Fibroblast of gingiva (primary cell): ENCODE measurements around the gene CRLF3.
"Not testable (repeated sequence)": the region's sequence is repeated elsewhere in the genome, so short reads cannot be mapped to it uniquely, and the experiment has no call there.

Experiments
- DNase-seq: peaks from one replicate; pipeline ENCODE4 v3.0.0-alpha.2; 2011; ENCODE audit warnings: low read depth

The CRLF3 gene

GRCh38 chr17:30824356-30825145, at the start of gene CRLF3:
CRLF3 (minus strand) TSS chr17:30824692; CDS start chr17:30824651, 41 bp downstream.
- peak; percentile 89 for DNase-seq

GRCh38 chr17:30869005-30869404, 44.5 kb upstream of the CRLF3 start:
- no peak for DNase-seq

- DNase-seq: no peak
Observed at GRCh38 chr17:30864636-30865035, 40.1 kb upstream of the CRLF3 start.

- DNase-seq: peak; percentile 22
Observed at GRCh38 chr17:30858556-30859250, 34.2 kb upstream of the CRLF3 start.

GRCh38 chr17:30854146-30854545, 29.7 kb upstream of the CRLF3 start:
- DNase-seq: no peak

GRCh38 chr17:30848021-30848420, 23.5 kb upstream of the CRLF3 start:
- no peak for DNase-seq

GRCh38 chr17:30840771-30841170, 16.3 kb upstream of the CRLF3 start:
- no peak for DNase-seq

GRCh38 chr17:30838202-30838807, 13.8 kb upstream of the CRLF3 start:
- DNase-seq: no peak

- no peak for DNase-seq
Observed at GRCh38 chr17:30832438-30833124, 8.1 kb upstream of the CRLF3 start.

- DNase-seq: peak; percentile 91
Observed at GRCh38 chr17:30831663-30832437, 7.4 kb upstream of the CRLF3 start, which contains the start of gene ATAD5. ATAD5 (plus strand) TSS chr17:30831966; CDS start chr17:30832348, 382 bp downstream.

- no peak for DNase-seq
Observed at GRCh38 chr17:30831257-30831656, 6.8 kb upstream of the CRLF3 start.

- no peak for DNase-seq
Observed at GRCh38 chr17:30829022-30829421, 4.5 kb upstream of the CRLF3 start.

GRCh38 chr17:30827082-30827481, 2.6 kb upstream of the CRLF3 start:
- DNase-seq: no peak

GRCh38 chr17:30824002-30824355, 513 bp downstream of the CRLF3 start:
- no peak for DNase-seq

GRCh38 chr17:30823421-30823820, 1.1 kb downstream of the CRLF3 start:
- DNase-seq: no peak

- not testable (repeated sequence) for DNase-seq
Observed at GRCh38 chr17:30822919-30823318, 1.6 kb downstream of the CRLF3 start.

- no peak for DNase-seq
Observed at GRCh38 chr17:30821871-30822723, 2.4 kb downstream of the CRLF3 start.

- no peak for DNase-seq
Observed at GRCh38 chr17:30819971-30820705, 4.4 kb downstream of the CRLF3 start.

GRCh38 chr17:30816165-30816564, 8.3 kb downstream of the CRLF3 start:
- DNase-seq: no peak

- DNase-seq: peak; percentile 48
Observed at GRCh38 chr17:30814860-30815259, 9.6 kb downstream of the CRLF3 start.
